Mucosa of stomach (tissue), 1 donor: ENCODE results near the gene SPDL1.

Experiments
- H3K27me3 ChIP-seq: one replicate; pipeline ENCODE4 v1.7.0; 2013; ENCODE audit warnings: mild to moderate bottlenecking, low read length; ENCODE audit not compliant: control insufficient read depth, insufficient read depth
- H3K36me3 ChIP-seq: one replicate; pipeline ENCODE4 v1.7.0; 2013; ENCODE audit warnings: low read length; ENCODE audit not compliant: control insufficient read depth, insufficient read depth
- H3K4me1 ChIP-seq: one replicate; pipeline ENCODE4 v1.7.0; 2013; ENCODE audit warnings: mild to moderate bottlenecking, low read length; ENCODE audit not compliant: control insufficient read depth, insufficient read depth
- H3K4me3 ChIP-seq: one replicate; pipeline ENCODE4 v1.7.0; 2013; ENCODE audit warnings: low read length
- H3K9ac ChIP-seq: one replicate; pipeline ENCODE4 v1.7.0; 2013; ENCODE audit warnings: mild to moderate bottlenecking, low read length, moderate library complexity
- H3K9me3 ChIP-seq: one replicate; pipeline ENCODE4 v1.7.0; 2013; ENCODE audit warnings: mild to moderate bottlenecking, low read length, moderate library complexity; ENCODE audit not compliant: control insufficient read depth
- donor health status: Pancreatic carcinoma.

SPDL1 gene

DNA sequence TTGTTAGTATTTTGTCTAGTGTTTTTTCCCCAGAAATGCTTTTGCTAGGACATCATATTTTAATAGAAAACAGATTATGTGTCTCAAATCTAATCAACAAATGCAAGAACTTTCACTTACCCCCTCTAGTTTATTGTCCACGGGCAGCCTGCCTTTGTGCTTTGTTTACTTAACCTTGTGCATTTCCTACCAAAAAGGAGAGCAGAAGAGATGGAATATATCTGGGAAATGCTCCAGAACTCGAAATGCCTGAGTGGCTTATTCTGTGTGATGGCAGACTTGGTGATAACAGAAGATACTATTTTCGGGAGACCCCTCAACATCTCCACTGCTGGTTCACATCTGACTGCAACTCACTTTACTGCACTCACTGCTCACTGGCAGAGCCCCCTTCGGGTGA is 33.3 kb upstream of the SPDL1 start:
- H3K27me3 ChIP-seq, result no peaks in the 10 kb centered on the region
- H3K9me3 ChIP-seq, result no peaks in the 10 kb centered on the region

DNA sequence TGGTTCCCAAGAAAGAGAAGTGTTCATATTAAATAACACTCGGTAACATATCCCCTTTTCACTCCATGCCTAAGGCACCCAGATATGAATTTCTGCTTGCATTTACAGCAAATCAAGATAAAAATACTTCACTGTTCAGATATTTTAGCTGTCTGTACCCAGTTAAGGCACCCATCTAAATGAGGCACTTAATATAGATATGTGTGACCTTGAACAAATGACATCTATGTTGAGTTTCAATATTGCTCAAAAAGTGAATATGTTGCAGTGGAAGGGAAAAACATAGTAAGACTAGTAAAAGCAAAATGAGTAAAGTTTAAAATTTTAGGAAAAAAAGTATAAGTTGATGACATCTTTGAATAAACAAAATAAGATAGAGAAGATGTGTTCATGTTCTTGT is 32.4 kb upstream of the SPDL1 start:
- Histone ChIP-seq H3K9ac (no peak overlapping the region), H3K4me3 (no peak overlapping the region), H3K4me1 (no peaks in the 10 kb centered on the region), H3K9me3 (no peaks in the 10 kb centered on the region), H3K27me3 (no peaks in the 10 kb centered on the region), H3K36me3 (no peaks in the 10 kb centered on the region)

More for the DNA sequence above, 33.3 kb upstream of the SPDL1 start:
- Histone ChIP-seq H3K4me3 (no peak overlapping the region), H3K4me1 (no peaks in the 10 kb centered on the region), H3K9ac (no peak overlapping the region), H3K36me3 (no peaks in the 10 kb centered on the region)

DNA sequence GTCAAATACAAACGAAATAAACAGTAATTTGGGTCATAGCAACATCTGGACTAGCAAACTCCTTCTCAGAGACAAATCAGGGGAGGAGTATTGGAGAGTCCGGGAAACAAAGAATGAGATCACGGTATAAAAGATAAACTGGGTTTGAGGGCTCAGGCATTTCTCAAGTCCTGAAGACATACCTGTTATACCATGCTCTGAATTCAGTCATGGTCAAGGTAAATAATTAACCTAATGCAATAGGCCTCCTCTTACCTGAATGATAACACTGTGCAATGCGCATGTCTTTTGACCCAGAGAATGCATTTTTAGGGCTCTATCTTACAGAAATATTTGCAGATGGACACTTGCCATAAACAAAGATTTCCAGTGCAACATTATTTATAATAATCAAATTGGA is 31.9 kb upstream of the SPDL1 start:
- H3K9ac ChIP-seq, result no peak overlapping the region
- no peaks in the 10 kb centered on the region for H3K4me1 ChIP-seq
- H3K4me3 ChIP-seq, result no peak overlapping the region
- no peaks in the 10 kb centered on the region for H3K9me3 ChIP-seq
- H3K36me3 ChIP-seq, result no peaks in the 10 kb centered on the region
- H3K27me3 ChIP-seq, result no peaks in the 10 kb centered on the region

DNA sequence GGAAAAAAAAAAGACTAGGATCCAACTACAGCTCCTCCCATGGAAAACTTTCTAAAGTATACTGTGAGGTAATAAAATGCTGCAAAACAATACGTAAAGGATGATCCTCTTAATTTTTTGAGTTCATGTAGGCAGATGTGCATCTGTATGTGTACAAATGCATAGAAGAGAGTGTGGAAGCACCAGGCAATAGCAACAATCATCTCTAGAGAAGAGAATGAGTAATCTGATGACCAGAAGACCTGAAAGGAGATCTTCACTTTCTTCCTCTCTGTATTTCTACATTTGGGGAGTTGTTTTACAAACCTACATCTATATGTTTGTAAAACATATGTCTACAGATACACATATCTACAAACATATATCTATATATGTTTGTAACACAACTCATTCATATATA is 29.3 kb upstream of the SPDL1 start:
- H3K4me1 ChIP-seq, result no peaks in the 10 kb centered on the region
- H3K4me3 ChIP-seq, result no peak overlapping the region
- no peak overlapping the region for H3K9ac ChIP-seq
- H3K27me3 ChIP-seq, result no peaks in the 10 kb centered on the region
- H3K9me3 ChIP-seq, result no peaks in the 10 kb centered on the region
- no peaks in the 10 kb centered on the region for H3K36me3 ChIP-seq

DNA sequence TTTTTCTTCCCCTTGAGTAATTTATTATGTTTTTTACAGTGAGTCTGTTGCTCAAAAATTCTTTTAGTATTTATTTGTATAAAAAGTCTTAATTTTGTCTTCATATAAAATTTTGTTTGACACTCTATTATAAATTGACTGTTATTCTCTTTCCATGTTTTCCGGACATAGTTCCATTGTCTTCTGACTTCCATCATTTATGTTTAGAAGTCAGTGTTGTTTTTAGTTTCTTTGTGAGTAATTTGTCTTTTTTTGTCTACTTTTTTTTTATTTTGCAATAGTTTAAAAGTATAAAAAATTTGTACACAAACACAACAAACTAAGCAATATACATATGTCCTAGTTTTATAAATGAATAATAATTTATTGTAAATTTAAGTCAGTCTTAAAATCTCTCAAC is 25.7 kb upstream of the SPDL1 start:
- H3K27me3 ChIP-seq, result no peaks in the 10 kb centered on the region
- H3K4me1 ChIP-seq, result no peaks in the 10 kb centered on the region
- no peaks in the 10 kb centered on the region for H3K9me3 ChIP-seq
- H3K36me3 ChIP-seq, result no peaks in the 10 kb centered on the region
- no peak overlapping the region for H3K9ac ChIP-seq
- H3K4me3 ChIP-seq, result no peak overlapping the region

DNA sequence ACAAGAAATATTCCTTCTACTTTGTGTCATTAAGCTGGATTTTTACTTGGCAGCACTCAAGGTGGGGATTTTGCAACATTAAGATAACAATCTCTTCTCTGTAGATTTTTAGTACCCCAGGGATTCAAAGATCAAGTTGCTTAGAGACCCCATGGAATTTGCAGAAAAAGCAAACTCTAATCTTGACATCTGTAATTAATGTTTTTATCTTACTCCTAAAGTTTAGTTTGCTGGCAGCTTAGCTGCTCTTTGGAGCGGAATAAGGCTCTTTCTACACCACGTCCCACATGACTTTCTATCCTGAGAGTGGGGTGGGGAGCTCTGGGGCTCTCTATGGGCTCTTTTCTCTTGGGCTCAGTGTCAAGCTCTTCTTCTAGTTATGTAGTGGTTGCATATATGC is 21.7 kb upstream of the SPDL1 start:
- no peaks in the 10 kb centered on the region for H3K36me3 ChIP-seq
- H3K9ac ChIP-seq, result no peak overlapping the region
- no peaks in the 10 kb centered on the region for H3K27me3 ChIP-seq
- H3K9me3 ChIP-seq, result no peaks in the 10 kb centered on the region
- no peak overlapping the region for H3K4me3 ChIP-seq
- H3K4me1 ChIP-seq, result no peaks in the 10 kb centered on the region

DNA sequence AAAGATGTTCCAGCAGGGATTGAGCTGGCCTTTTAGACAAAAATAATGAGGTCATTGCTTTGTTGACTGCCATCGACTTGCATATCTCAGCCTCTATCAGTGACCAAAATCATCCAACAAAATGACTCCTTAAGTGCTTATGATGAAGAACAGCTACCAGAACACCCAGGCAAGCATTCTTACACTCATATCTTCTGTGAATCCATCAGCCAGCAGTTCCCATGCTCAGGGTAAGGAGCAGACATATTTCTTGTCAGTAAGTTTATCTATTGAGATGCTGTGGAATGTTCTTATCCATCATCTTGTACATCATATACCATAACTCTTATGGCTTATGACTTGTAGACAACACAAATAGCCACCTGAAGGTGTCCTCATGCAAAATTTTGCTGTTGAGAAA is 20.2 kb upstream of the SPDL1 start:
- H3K4me3 ChIP-seq, result no peak overlapping the region
- H3K9me3 ChIP-seq, result no peaks in the 10 kb centered on the region
- H3K27me3 ChIP-seq, result no peaks in the 10 kb centered on the region
- H3K36me3 ChIP-seq, result no peaks in the 10 kb centered on the region
- no peak overlapping the region for H3K9ac ChIP-seq
- no peaks in the 10 kb centered on the region for H3K4me1 ChIP-seq

DNA sequence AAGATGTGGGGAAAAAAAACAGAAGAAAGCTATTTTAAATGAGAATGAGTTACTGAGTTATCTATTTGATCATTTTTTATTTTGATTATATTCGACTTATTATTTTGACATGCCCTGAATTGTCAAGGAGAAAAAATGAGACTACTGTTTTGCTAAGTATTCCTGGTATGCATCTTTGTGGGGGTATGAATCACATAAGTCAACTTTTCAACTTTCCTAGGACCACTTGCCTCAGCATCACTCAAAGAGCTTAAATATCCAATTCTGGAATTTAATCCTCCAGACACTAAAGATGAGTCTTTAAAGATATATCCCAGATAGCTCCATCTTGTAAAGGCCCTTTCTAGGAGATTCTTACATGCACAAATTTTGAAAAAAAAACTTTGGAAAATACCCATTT is 17.4 kb upstream of the SPDL1 start:
- Histone ChIP-seq H3K27me3 (no peaks in the 10 kb centered on the region), H3K4me1 (no peaks in the 10 kb centered on the region), H3K36me3 (no peaks in the 10 kb centered on the region), H3K9me3 (no peaks in the 10 kb centered on the region), H3K9ac (no peak overlapping the region), H3K4me3 (no peak overlapping the region)

DNA sequence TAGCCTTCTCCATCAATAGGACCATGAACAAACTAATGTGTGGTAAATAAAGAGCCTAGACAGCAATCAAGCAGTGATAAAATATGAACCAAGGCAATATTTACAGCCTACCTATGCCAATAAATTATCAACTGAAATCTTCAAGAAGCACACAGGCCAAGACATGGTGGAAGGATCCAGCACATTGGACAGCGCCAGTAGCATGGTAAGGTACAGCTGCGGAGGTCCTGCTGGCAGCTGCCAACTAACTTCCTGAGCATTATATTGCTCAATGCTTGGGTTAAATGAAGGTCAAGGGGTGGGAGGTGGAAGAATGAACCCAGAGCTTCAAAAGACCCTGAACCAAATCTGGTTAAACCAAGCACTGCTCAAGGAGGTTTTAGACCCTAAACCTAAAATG is 16.5 kb upstream of the SPDL1 start:
- Histone ChIP-seq H3K9me3 (no peaks in the 10 kb centered on the region), H3K4me3 (no peak overlapping the region), H3K27me3 (no peaks in the 10 kb centered on the region), H3K36me3 (no peaks in the 10 kb centered on the region), H3K4me1 (no peaks in the 10 kb centered on the region), H3K9ac (no peak overlapping the region)

DNA sequence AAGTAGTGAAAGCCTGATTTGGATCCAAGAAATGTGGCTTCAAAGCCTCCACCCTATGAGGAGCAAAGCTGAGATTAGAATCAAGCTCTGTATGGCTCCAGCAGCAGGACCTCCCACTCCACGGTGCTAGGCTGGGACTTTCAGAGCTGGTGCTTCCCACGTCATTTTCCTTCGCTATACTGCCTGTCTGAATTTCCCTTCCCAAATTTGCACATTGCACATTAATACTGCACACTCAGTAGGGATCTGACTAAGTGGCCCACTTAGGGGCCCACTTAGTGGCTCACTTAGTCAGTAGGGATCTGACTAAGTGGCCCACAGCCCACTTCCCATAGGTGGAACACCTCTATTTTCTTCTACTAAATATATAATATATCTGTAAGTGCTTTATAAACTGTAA is 14.1 kb upstream of the SPDL1 start:
- Histone ChIP-seq H3K27me3 (no peaks in the 10 kb centered on the region), H3K4me3 (no peak overlapping the region), H3K36me3 (no peaks in the 10 kb centered on the region), H3K9ac (no peak overlapping the region), H3K4me1 (peaks cover 4% of the 10 kb centered on the region), H3K9me3 (no peaks in the 10 kb centered on the region)

DNA sequence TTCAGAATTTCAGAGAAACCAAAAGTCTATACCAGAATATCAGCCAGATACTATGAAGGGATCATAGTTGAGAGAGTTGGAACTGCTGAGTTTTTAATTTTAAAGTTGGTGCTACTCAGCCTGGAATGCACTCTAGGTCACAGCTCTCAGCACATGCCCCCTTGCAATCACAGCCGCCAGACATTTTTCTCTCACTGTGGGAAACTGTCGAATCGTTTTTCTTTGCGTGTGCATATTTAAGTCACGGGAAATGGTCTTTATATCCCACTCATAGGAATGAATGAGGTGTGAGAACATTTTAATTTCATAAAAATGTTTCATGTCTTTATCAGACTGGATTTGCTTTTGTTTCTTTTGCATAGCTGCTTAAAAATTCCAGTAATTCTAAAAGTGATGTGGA is 12.2 kb upstream of the SPDL1 start:
- Histone ChIP-seq H3K36me3 (no peaks in the 10 kb centered on the region), H3K27me3 (no peaks in the 10 kb centered on the region), H3K4me1 (peaks cover 4% of the 10 kb centered on the region), H3K9ac (no peak overlapping the region), H3K9me3 (no peaks in the 10 kb centered on the region), H3K4me3 (no peak overlapping the region)

DNA sequence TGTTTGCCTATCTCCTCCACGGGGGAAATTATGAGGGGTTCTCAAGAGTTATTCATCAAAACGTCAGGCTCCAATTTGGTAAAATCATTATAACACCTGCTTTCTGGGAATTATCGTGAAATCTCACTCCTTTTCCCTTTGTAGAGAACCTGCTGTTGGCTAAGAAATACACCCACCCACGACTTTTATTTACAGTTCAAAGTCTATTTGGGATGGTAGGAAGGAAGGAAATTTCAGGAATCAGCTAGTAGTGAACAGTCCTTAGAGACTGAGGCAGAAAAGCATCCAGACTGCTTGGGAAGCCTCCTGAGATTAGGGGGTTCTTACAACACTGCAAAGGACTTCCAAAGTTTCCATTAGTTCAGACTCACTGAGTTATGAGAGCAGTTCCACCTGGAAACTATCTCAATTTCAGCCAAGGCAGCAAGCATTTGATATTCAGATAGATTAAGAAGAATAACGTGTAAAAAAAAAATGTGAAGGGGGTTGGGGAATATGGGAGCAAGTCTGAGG is 9.4 kb upstream of the SPDL1 start:
- Histone ChIP-seq H3K9me3 (no peaks in the 10 kb centered on the region), H3K4me1 (peaks cover 4% of the 10 kb centered on the region), H3K4me3 (no peak overlapping the region), H3K36me3 (no peaks in the 10 kb centered on the region), H3K9ac (no peak overlapping the region), H3K27me3 (no peaks in the 10 kb centered on the region)

DNA sequence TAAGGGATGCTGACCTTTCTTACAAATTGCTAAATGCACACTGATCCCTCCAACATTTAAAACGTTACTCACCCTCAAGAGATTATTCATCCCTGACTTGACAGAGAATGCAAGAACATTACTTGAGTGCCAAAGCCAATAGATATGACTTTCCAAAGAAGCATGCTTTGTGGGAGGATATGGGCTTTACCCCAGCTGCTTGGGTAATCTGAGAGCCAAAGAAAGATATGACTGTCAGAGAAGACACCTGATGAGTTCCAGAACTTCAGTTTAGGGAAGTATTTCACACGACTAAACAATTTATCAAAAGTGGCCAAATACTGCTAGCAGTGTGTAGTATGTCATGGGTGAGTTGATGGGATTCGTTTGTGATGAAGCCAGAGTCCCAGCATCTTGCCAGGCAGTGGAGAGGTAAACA is 7.4 kb upstream of the SPDL1 start:
- H3K27me3 ChIP-seq, result no peaks in the 10 kb centered on the region

More for the DNA sequence above, 7.4 kb upstream of the SPDL1 start:
- H3K4me1 ChIP-seq, result peaks cover 4% of the 10 kb centered on the region
- no peak overlapping the region for H3K4me3 ChIP-seq
- no peaks in the 10 kb centered on the region for H3K36me3 ChIP-seq
- no peaks in the 10 kb centered on the region for H3K9me3 ChIP-seq
- H3K9ac ChIP-seq, result no peak overlapping the region
